GM12891 (cell line): ENCODE data around the gene TXNDC8.

ENCODE experiments used
- PAX5 ChIP-seq: IDR thresholded peaks from 2 replicates; pipeline ENCODE4 v1.6.1; 2011; ENCODE audit warnings: low read length, moderate library complexity, mild to moderate bottlenecking; ENCODE audit not compliant: insufficient read depth, severe bottlenecking
- POLR2A ChIP-seq: IDR thresholded peaks from 2 replicates; pipeline ENCODE4 v1.6.1; 2011; ENCODE audit warnings: low read depth, low read length, control low read depth
- POLR2AphosphoS5 ChIP-seq: IDR thresholded peaks from 2 replicates; pipeline ENCODE4 v1.6.1; 2011; ENCODE audit warnings: low read depth, low read length, control low read depth
- POU2F2 ChIP-seq: IDR thresholded peaks from 2 replicates; pipeline ENCODE4 v1.6.1; 2011; ENCODE audit warnings: low read depth, mild to moderate bottlenecking, control low read depth, low read length, moderate library complexity
- SPI1 ChIP-seq: IDR thresholded peaks from 2 replicates; pipeline ENCODE4 v1.6.1; 2011; ENCODE audit warnings: low read depth, low read length, control low read depth
- TAF1 ChIP-seq: IDR thresholded peaks from 2 replicates; pipeline ENCODE4 v1.6.1; 2011; ENCODE audit warnings: low read depth, low read length, control low read depth

DNA sequence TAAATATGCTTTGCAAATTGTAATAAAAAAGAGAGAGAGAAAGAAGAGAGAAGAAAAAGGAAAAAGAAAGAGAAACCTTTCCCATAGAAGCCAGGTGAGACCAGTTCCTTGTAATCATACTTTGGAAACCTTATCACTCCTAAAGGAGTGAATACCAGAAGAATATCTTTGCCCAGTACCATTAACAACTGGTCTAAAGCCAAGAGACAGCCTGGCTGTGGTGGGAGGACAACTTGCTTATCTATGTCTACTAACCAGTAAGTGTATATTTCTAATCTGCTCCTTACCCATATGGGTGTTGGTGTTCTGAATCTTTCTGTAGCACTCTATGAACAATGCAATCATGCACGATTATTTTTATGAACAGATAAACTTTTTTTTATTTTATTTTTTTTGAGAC, 70.9 kb downstream of the TXNDC8 start:
- no peak for TF ChIP-seq TAF1
- TF ChIP-seq POLR2A: no peak
- TF ChIP-seq POLR2AphosphoS5: no peak
- no peak for TF ChIP-seq PAX5
- TF ChIP-seq SPI1: no peak
- TF ChIP-seq POU2F2: no peak
